DOHH2 (cell line): ENCODE results near the gene TRMT5.
A peak's percentile ranks its signal among the peaks of the same experiment; 100 is the strongest.

Experiments
- H3F3A ChIP-seq: fragments of 200-600 bp; sonication (generic), shearing (Covaris generic); 2 replicates; pipeline ENCODE4 v1.6.0; 2016; ENCODE audit warnings: antibody characterized with exemption, mild to moderate bottlenecking; ENCODE audit not compliant: control insufficient read depth, insufficient read depth
- H3K27ac ChIP-seq: fragments of 200-600 bp; sonication (generic); 2 replicates; pipeline ENCODE4 v1.5.1; 2014; ENCODE audit warnings: low read depth, mild to moderate bottlenecking, low read length, moderate library complexity
- H3K27me3 ChIP-seq: fragments of 200-600 bp; sonication (generic); 2 replicates; pipeline ENCODE4 v1.6.1; 2014; ENCODE audit warnings: mild to moderate bottlenecking, low read length, mixed read lengths; ENCODE audit not compliant: control insufficient read depth
- H3K36me3 ChIP-seq: fragments of 200-600 bp; sonication (generic); 2 replicates; pipeline ENCODE4 v1.6.1; 2014; ENCODE audit warnings: mild to moderate bottlenecking, low read length, moderate library complexity, mixed read lengths; ENCODE audit not compliant: control insufficient read depth
- H3K4me1 ChIP-seq: fragments of 200-600 bp; sonication (generic); 2 replicates; pipeline ENCODE4 v1.6.1; 2014; ENCODE audit warnings: mild to moderate bottlenecking, low read length, mixed read lengths; ENCODE audit not compliant: control insufficient read depth
- H3K4me2 ChIP-seq: fragments of 200-600 bp; sonication (generic); 2 replicates; pipeline ENCODE4 v1.6.0; 2014; ENCODE audit warnings: mild to moderate bottlenecking, low read length, moderate library complexity
- H3K4me3 ChIP-seq: fragments of 200-600 bp; sonication (generic); 2 replicates; pipeline ENCODE4 v1.5.1; 2014; ENCODE audit warnings: mild to moderate bottlenecking, low read length, mixed read lengths
- H3K79me2 ChIP-seq: fragments of 200-600 bp; sonication (generic); 2 replicates; pipeline ENCODE4 v1.6.1; 2014; ENCODE audit warnings: mild to moderate bottlenecking, low read length, mixed read lengths; ENCODE audit not compliant: control insufficient read depth
- H3K9me2 ChIP-seq: fragments of 200-600 bp; sonication (generic); replicated peaks from 2 replicates; pipeline ENCODE4 v1.6.1; 2014; ENCODE audit warnings: mild to moderate bottlenecking, low read length, mixed read lengths; ENCODE audit not compliant: control insufficient read depth
- H3K9me3 ChIP-seq: fragments of 200-600 bp; sonication (generic); 2 replicates; pipeline ENCODE4 v1.6.1; 2014; ENCODE audit warnings: antibody characterized with exemption, low read length, mixed read lengths; ENCODE audit not compliant: control insufficient read depth, insufficient read depth
- H4K20me1 ChIP-seq: fragments of 200-600 bp; sonication (generic); 2 replicates; pipeline ENCODE4 v1.6.0; 2014; ENCODE audit warnings: low read depth, mild to moderate bottlenecking, antibody characterized with exemption, low read length, moderate library complexity; ENCODE audit not compliant: control insufficient read depth, insufficient read depth
- EZH2phosphoT487 ChIP-seq: fragments of 200-600 bp; sonication (generic); IDR thresholded peaks from 2 replicates; pipeline ENCODE4 v1.6.1; 2017; ENCODE audit warnings: borderline replicate concordance, mild to moderate bottlenecking, antibody characterized with exemption, low read length, moderate library complexity, mixed read lengths
- TF ChIP-seq, protein P1 (sequence below): fragments of 200-600 bp; sonication (generic); IDR thresholded peaks from one replicate; pipeline ENCODE4 v1.5.1; 2014; ENCODE audit warnings: antibody characterized with exemption, mild to moderate bottlenecking, low read depth, low read length; ENCODE audit not compliant: poor library complexity, severe bottlenecking

Gene TRMT5

GRCh38 chr14:60980811-60981632 is at the start of gene TRMT5, which contains the start of gene SLC38A6:
Gene TRMT5 (minus strand): TSS chr14:60981079. CDS start chr14:60980973, 106 bp downstream.
Gene SLC38A6 (plus strand): TSS chr14:60981245. CDS start chr14:60981278, 33 bp downstream.
- Histone ChIP-seq H3K36me3 (peaks cover 36% of the 10 kb centered on the region), H3K79me2 (peaks cover 45% of the 10 kb centered on the region), H3K4me3 (peak within 1 kb of the TSS; percentile 96), H4K20me1 (no peaks in the 10 kb centered on the region), H3K27ac (no peak within 1 kb of the TSS), H3K9me3 (no peaks in the 10 kb centered on the region), H3K4me2 (peak within 1 kb of the TSS; percentile 82), H3K27me3 (no peaks in the 10 kb centered on the region), H3K9me2 (no peaks in the 10 kb centered on the region), H3K4me1 (peaks cover 29% of the 10 kb centered on the region), H3F3A (peaks cover 4% of the 10 kb centered on the region; the same call in 1 of the 2 replicates)
- no peak for TF ChIP-seq EZH2phosphoT487
- TF ChIP-seq, protein P1, sequence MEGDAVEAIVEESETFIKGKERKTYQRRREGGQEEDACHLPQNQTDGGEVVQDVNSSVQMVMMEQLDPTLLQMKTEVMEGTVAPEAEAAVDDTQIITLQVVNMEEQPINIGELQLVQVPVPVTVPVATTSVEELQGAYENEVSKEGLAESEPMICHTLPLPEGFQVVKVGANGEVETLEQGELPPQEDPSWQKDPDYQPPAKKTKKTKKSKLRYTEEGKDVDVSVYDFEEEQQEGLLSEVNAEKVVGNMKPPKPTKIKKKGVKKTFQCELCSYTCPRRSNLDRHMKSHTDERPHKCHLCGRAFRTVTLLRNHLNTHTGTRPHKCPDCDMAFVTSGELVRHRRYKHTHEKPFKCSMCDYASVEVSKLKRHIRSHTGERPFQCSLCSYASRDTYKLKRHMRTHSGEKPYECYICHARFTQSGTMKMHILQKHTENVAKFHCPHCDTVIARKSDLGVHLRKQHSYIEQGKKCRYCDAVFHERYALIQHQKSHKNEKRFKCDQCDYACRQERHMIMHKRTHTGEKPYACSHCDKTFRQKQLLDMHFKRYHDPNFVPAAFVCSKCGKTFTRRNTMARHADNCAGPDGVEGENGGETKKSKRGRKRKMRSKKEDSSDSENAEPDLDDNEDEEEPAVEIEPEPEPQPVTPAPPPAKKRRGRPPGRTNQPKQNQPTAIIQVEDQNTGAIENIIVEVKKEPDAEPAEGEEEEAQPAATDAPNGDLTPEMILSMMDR: no peak

DNA sequence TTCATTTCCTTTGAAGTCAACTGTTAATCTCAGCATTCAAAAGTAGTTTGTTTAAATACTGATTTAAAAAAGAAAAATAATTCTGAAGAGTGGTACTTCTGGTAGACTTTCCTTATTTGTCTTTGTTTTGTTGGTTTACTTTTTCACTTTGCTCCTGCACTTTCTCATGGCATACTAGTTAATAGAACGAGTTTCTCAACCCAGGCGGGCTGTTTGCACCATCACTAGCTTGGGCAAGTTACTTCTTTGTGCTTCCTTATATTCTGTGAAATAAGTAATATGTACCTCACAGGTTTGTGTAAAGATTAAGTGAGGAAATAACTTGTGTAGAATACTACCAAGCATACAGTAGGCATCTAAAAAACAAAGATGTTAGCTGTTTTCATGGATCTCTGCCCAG is 45.6 kb upstream of the TRMT5 start:
- Histone ChIP-seq H3K4me2 (peak overlapping the region; percentile 20; the same call in 1 of the 2 replicates), H3K4me3 (no peak overlapping the region), H3K4me1 (peaks cover 54% of the 10 kb centered on the region), H3K79me2 (no peaks in the 10 kb centered on the region), H3K36me3 (no peaks in the 10 kb centered on the region), H3F3A (0 out of 2 replicates have a peak, but pooled peaks cover 2% of the 10 kb centered on the region), H3K9me2 (no peaks in the 10 kb centered on the region), H4K20me1 (no peaks in the 10 kb centered on the region), H3K9me3 (no peaks in the 10 kb centered on the region), H3K27me3 (no peaks in the 10 kb centered on the region), H3K27ac (no peak overlapping the region)
- TF ChIP-seq EZH2phosphoT487: no peak
- TF ChIP-seq, protein P1: no peak

DNA sequence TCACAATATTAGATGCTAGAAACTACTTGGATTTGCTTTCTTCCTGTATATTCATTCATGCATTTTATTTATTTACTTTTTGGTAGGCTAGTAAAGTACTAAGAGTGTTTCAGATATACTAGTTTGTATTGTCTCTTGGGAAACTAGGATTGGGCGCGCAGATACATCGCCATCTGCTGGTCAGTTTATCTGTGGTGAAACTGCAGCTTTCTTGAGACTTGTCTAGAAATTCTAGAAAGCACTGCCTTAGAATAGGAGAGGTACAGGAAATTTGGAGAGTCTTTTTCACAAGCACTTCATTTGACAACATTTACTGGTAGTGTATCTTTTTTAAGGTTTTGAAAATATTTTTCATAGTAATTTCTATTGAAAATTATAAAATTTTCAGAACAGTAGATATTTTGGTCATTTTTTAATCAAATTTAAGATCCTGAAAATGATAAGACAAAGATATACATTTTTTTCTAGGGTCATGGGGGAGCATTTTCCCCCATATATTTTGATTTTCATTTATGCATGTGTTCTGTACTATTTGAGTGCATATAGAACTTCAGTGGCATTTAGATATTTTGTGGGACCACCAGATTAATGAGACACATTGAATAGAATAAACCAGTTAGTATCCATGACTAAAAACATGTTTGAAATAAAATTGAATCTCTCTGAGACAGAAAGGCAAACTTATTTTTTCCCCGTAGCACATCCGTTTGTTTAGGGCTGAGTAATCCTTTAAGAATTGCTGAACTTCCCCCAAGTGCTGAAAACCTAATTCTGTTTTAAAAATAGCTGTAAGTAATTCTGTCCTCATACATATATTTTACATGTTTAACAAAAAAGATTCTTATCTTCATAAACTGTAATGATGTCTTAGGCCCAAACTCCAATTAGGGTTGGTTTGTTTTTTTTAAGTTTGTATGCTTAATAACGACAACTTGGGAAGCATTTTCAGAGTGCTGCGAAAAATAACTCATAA is 44.7 kb upstream of the TRMT5 start:
- Histone ChIP-seq H3K9me3 (no peaks in the 10 kb centered on the region), H3K4me1 (peaks cover 44% of the 10 kb centered on the region), H3K4me3 (no peak overlapping the region), H3K36me3 (no peaks in the 10 kb centered on the region), H3K4me2 (peak overlapping the region; percentile 20), H3F3A (0 out of 2 replicates have a peak, but pooled peaks cover 2% of the 10 kb centered on the region), H3K27me3 (no peaks in the 10 kb centered on the region), H4K20me1 (no peaks in the 10 kb centered on the region), H3K27ac (0 out of 2 replicates have a peak overlapping the region, but pooled peaks have one; percentile 0), H3K79me2 (no peaks in the 10 kb centered on the region), H3K9me2 (no peaks in the 10 kb centered on the region)
- no peak for TF ChIP-seq EZH2phosphoT487
- TF ChIP-seq, protein P1: peak; percentile 85
